ENCODE results near the gene SNAPC5.

- no peak for TF ChIP-seq E2F6 (IDR thresholded peaks at IDR 0.05)
- no peak for TF ChIP-seq CTCF (IDR thresholded peaks at IDR 0.05; ENCODE audit: control extremely low read depth in 1 of 3, insufficient read depth in 1 of 3, low read depth in 1 of 3, low read length in 3 of 3)
- no peak for TF ChIP-seq TBP (IDR thresholded peaks at IDR 0.05; ENCODE audit: low read depth, low read length)
Measured at GRCh38 chr15:66514586-66514985, 17.0 kb upstream of the SNAPC5 start.
